Activated CD4-positive, alpha-beta T cell treated with anti-CD3 and anti-CD28 coated beads, Interleukin-10, Interleukin-2, amounts not matched to agents 100 ng/mL and 50 ng/mL, durations not matched to agents 16 hours and 8 hours (primary cell): ENCODE data around the gene PRKCG.

Experiments
- DNase-seq: peaks from one replicate; pipeline ENCODE4 v3.0.0-alpha.2; 2020

The PRKCG gene

DNA sequence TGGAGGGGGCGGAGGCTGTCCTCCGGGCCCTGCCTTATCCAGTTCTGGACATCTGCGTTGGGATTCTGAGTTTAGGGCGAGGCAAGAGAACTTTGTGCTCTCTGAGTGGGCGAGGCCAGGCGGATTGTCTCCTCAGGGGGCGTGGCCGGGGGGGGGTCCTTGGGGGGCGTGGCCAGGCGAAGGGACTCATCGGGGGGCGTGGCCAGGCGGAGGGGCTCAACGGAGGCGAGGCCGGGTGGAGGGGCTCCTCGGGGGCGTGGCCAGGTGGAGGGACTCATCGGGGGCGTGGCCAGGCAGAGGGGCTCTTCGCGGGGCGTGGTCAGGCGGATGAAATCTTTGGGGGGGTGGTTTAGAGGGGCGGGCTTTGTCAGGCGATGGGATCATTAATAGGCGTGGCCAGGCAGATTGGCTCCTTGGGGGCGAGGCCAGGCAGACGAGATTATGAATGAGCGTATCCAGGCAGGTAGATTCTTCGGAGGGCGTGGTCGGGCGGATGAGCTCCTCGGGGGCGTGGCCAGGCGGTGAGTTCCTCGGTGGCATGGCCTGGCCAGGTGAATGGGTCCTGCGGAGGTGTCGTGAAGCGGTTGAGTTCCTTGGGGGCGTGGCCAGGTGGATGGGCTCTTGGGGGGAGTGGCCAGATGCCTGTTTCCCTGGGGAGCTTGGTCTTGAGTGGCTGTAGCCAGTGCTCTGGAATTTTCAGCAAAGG, 16.8 kb downstream of the PRKCG start:
- DNase-seq, result no peak

DNA sequence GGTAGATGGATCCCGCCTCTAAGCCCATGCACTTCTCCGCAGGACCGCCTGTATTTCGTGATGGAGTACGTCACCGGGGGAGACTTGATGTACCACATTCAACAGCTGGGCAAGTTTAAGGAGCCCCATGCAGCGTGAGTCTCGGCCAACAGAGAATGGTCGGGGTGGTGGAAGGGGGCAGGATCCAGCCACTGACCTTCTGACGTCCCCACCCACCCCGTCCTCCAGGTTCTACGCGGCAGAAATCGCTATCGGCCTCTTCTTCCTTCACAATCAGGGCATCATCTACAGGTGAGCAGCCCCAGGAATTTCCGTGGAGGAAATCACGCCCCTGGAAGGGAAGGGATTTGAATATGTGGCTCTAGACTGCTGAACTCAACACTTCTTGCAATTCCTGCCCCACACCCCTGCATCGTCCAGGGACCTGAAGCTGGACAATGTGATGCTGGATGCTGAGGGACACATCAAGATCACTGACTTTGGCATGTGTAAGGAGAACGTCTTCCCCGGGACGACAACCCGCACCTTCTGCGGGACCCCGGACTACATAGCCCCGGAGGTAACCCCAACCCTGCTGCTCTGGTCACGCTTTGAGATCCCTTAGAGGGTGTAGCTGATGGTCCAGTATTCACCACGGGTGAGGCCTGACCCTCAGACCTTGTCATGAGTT, 18.3 kb downstream of the PRKCG start:
- no peak for DNase-seq

DNA sequence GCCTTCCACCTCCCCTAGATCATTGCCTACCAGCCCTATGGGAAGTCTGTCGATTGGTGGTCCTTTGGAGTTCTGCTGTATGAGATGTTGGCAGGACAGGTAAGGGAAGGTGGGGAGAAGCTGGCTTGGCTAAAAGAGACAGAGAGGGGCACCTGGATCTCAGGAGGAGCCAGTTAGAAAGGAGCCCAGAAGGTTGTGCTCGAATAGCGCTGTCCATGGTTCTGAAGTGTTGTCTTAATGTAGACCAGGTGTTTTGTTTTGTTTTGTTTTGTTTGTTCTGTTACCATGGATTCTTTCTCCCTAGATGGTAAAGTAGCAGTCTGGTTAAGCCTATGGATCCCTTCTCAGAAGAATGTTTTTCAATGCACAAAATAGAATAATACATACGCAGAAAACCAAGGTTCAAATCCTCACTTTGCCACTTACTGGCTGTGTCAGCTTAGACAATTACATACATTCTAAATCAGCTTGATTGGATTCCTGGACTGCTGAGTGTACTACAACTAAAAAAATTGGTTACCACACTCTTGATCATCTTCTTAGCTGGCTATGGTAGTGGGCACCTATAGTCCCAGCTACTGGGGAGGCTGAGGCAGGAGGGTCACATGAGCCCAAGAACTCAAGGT, 21.2 kb downstream of the PRKCG start:
- peak; percentile 38 for DNase-seq

DNA sequence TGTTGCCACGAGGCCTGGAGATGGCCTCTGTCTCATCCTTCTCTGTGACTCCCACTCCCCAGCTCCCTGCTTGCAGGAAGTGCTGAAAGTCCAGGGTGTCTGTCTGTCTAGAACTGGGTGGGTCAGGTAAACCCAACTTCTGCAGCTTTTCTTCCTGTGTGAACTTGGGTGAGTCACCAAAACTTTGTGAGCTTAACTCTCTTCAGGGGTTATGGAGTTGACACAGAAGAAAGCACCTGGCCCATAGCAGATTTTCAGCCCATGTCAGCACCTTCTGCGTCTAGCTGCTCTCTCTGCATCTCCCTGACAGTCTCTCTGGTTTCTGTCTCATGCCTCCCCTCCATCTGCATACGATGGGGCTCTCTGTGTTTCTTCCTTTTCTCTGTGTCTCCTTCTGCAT, 22.9 kb downstream of the PRKCG start:
- no peak for DNase-seq

DNA sequence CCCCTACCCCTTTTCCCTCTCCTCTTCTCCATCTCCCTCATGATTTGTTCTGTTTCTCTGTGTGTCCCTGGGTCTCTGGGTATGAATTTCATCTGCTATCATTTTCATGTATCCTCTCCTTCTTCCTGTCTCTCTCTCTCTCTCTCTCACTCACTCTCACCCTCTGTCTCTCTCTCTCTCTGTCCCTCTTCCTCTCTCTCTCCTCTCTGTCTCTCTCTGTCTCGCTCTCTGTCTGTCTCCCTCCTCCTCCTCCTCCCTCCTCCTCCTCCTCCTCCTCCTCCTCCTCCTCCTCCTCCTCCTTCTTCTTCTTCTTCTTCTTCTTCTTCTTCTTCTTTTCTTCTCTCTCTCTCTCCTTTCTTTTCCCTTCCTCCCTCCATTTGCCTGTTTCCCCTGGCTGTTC, 23.8 kb downstream of the PRKCG start:
- no peak for DNase-seq

DNA sequence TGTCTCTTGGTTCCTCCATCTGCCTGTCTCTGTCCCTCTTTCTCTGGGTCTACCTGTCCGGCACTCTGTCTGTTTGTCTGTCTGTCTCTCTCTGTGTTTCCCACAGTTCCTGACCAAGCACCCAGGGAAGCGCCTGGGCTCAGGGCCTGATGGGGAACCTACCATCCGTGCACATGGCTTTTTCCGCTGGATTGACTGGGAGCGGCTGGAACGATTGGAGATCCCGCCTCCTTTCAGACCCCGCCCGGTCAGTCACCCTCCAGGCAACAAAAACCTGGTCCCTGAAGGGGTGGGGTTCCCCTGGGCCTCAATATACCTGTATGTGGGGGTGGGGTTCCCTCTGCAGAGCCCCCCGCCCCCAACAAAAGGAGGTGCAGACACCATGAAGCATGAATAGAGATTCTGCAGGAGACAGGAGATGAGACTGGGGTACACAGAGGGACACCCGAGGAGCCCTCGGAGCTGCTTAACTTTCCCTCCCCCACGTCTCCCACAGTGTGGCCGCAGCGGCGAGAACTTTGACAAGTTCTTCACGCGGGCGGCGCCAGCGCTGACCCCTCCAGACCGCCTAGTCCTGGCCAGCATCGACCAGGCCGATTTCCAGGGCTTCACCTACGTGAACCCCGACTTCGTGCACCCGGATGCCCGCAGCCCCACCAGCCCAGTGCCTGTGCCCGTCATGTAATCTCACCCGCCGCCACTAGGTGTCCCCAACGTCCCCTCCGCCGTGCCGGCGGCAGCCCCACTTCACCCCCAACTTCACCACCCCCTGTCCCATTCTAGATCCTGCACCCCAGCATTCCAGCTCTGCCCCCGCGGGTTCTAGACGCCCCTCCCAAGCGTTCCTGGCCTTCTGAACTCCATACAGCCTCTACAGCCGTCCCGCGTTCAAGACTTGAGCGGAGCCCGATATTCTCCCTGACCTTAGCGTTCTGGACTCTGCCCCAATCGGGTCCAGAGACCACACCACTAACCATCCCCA, 24.5 kb downstream of the PRKCG start:
- peak; percentile 68 for DNase-seq

DNA sequence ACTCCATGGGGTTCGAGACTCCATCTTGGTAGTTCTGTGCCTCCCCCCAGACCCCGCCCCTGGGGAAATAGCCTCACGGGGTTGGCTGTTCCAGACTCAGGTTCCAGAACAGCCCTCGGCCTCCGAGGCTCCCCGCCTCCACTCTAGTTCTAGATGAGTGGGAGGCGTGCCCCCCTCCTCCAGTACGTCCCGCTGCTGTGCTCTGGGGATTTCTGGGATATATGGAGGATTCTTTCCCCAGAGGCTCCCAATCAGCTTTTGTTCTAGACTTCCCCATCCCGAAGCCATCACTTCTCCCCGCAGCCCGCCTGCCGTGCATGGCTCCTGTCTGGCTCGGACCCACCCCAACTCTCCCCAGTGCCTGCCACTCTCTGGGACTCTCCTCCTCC, 25.2 kb downstream of the PRKCG start:
- DNase-seq, result no peak

DNA sequence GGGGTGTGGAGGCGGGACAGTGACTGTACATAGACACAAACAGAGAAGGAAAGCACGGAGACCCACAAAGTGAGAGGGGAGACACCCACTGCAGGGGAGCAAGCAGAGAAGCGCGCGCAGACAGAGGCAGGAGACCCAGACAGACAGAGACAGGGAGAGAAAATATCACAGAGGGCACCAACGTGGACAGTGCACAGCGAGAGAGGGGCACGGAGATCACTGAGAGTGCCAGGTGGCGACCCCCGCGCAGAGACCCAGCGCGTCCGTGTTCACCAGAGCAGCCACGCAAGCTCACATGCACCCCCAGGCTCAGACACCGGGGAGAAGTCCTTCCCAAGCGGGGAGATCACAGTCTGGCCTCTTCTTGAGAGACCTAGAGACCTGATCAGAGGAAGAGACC, 25.7 kb downstream of the PRKCG start:
- DNase-seq, result no peak

DNA sequence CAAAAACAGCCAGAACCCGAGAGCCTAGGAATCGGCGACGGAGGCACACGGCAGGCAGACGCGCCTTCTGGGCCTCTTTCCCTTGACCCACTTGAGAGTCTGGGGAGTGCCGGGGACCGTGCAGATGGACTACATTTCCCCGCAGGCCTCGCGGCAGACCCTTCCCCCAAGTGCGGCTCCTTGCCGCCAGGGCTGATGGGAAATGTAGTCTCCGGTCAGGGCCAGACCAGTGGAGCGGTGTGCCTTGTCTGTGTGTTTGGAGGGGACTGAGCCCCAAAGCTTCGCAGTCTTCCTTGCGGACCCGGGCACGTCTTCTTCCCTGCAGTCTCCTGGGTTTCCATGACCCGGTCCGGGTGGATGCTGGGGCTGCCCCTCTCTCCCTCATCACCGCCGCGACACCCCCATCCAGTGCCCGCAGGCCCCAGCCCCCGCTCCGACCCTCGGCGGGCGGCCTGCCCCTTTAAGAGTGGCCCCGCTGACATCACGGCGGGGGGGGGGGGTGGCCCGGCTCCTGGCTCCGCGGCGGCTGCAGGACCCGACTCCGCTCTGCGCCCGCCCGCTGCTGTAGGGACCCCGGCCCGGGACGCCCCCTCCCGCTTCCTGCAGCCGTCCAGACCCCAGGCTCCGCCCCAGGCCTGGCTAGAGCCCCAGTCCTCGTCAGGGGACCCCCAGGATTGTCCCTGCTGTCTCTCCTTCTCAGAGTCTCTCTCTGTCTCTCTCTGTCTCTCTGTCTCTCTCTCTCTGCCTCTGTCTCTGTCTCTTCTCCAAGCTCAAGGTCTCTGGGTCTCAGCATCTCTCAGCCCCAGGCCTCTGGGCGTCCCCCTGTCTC, 26.3 kb downstream of the PRKCG start:
- peak; percentile 79 for DNase-seq

DNA sequence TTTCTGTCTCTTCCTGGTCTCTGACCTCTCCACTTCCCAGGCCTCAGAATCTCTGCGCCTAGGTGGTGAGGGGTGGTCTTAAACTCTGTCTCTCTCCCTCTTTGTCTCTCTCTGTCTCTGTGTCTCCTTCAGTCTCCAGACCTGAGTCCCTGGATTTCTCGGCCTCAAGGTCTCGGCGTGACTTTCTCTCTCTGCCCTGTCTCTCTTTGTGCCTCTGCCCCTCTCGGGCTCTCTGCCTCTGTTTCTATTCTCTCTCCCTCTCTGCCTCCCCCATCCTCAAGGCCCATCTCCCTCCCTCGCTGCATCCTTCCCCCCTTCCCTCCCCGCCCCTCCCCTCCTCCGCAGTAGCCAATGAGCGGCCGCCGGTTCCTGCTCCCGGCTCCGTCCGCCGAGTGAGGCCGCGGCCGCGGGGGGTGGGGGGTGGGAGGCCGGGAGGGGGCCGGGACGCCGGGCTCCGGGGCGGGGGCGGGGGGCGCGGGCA, 27.0 kb downstream of the PRKCG start, which contains the start of gene CACNG7:
TSS of gene CACNG7 (plus strand) at position 344 of the 481 bp plus-strand sequence. CDS start 3,554 bp downstream, outside the sequence.
- no peak for DNase-seq

DNA sequence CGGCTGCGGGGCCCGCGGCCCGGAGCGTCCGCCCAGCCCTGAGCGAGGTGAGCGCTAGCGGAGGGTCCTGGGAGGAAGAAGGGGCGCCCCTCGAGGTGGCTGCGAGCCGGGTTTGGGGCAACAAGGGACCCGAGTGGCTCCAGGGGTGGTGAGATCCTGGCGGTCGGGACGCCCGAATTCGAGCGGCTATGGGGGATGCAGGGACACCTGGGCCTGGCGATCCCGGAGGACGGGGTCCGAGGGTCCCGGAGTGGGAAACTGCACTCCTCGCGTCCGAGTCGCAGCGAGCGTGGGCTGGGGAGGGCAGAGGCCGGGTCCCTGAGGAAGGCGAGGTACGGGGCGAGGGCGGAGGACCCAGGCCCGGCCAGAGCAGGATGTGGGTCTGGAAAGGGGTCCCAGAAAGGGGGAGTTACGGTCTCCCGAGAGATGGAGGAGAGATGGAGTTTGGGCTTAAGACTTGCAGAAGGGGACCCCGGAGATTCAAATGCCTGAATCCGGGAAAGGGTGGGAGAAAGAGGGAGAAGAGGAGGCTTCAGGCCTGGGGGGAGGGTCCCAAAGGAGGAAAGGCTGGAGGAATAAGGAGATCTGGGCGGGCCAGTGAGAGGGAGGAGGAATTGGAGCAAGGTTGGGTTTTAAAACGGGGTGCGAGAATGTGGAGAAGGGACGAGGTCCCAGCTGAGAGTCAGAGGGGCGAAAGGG, 27.6 kb downstream of the PRKCG start:
- DNase-seq, result no peak

DNA sequence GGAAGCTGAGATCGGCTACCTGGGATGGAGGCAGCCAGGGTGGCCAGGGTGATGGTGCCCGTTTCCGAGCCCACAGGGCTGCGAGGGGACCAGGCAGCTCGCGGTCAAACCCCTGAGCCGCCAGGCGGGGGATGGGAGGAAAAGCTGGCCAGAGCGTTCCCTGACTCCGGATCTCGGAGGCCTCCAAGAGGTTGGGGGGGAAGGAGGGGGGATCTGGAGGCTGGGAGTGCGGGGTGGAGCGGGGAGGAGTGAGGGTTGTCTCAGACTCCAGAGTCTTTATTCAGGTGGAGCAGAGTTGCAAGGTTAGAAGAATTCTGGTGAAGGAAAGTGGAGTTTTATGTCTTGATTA, 28.1 kb downstream of the PRKCG start:
- no peak for DNase-seq

DNA sequence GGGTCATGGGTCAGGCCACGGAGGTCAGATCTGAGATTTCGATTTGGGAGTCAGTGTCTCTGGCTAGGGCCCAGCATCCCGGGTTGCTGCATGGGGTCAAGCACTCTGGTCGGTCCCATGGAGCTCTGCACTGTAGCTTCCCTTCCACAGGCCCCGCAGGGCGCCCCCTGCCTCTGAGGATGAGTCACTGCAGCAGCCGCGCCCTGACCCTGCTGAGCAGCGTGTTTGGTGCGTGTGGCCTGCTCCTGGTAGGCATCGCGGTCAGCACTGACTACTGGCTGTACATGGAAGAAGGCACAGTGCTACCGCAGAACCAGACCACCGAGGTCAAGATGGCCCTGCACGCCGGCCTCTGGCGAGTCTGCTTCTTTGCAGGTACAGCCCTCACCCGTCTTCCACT, 30.7 kb downstream of the PRKCG start:
- DNase-seq, result peak; percentile 18

DNA sequence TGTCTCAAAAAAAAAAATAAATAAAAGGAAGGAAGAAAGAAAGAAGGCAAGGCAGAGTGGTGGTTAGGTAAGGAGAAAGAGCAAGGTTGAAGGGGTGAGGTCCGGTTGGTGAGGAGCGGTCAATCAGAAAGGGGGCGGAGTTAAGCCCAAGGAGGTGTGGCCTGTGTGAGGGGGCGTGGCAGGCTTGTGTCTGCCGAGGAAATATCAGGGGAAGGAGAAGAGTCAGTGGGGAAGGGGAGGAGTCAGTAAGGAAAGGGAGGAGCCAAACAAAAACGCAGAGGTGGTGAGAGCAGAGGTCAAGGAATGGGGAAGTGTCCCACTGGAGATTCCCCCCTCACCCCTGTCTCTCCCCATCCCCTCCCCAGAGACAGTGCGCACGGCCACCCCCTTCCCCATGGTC, 33.0 kb downstream of the PRKCG start:
- DNase-seq, result no peak

DNA sequence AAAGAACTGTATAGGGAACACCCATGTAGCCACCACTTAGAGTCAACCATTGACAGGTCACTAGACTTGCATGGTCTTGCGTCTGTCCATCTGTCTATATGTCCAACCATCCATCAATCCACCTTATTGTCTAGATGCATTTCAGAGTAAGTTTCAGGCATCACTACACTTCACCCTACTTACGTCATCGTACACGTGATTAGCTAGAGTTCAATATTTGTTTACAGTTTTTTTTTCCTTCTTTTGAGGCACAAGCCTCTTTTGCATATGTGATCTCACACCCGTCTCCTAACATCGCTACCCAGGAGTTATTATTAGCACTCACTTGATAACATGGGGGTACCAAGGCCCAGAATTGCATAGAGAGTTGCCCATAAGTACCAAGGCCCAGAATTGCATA, 34.0 kb downstream of the PRKCG start:
- no peak for DNase-seq

DNA sequence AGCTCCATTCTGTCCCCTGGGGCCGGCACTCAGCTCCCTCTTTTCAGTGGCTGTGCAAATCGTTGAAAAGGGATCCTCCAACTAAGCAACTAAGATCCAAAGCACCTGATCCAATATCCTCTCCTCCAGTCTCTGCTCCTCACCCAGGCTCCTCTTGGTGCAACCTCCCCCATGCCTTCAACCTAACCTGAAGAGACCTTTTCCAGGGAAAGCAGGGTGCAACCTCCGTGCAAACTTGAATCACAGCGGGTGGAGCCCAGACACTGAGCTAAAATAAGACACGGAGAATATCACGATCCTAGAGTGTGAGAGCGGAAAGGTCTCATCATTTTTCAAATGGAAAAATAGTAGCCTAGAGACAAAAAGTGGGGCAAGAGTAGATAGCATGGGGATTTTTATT, 35.4 kb downstream of the PRKCG start:
- DNase-seq, result no peak

DNA sequence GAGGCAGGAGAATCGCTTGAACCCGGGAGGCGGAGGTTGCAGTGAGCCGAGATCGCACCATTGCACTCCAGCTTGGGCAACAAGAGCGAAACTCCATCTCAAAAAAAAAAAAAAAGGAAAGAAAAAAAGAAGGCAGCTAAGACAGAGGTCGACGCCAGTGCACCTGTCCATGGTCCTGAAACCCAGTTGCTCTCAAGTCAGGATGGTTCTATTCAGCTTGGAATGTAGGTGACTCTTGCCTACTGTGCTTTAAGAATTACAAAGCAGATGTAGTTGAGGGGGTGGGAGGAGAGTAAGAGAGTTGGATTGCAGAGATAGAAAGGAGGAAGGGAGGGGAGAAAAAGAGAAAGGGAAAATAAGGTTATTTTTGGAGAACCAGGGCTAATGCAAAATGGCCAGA, 45.7 kb downstream of the PRKCG start:
- DNase-seq, result peak; percentile 21

DNA sequence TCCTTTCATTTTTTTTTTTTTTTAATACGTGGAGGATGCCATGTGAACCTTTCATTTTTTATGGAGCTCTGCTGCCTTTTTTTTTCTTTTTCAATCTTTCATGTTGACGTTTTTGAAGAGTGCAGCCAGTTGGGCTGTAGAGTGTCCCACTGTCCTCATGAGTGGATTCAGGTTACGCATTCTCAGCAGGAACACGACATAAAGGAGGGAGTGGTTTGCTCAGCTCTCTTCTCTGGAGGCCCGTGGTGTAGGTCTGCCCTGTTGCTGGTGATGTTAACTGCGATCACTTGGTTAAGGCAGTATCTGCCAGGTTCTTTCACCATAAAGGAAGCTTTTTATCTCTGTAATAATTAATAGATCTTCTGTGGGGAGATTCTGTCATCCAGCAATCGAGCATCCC, 54.0 kb downstream of the PRKCG start:
- no peak for DNase-seq

DNA sequence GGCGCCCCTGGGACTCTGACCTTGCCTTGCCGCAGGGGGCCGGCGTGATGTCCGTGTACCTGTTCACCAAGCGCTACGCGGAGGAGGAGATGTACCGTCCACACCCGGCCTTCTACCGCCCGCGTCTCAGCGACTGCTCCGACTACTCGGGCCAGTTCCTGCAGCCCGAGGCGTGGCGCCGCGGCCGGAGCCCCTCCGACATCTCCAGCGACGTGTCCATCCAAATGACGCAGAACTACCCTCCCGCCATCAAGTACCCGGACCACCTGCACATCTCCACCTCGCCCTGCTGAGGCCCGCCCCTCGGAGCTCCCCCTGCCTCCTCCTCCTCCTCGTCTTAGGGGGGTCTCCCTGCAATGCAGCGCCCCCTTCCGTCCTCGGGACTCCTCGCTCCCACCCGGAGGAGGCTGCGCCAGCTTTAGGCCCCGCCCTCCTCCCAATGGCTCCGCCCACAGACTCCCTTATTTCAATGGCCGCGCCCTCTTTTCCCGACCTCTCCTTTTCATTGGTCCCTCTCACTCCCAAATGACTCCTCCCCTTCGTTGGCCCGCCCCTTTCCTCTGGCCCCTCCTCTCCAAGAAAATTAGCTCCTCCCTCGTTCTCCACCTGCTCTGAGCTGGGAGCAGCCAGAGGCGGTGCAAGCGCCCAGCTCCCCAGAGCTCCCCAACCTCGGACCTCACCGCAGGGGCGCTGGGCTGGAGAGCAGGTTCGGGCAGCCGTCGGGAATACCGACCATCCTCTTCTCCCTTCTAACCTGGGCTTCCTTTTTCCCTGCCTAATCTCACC, 60.2 kb downstream of the PRKCG start:
- peak; percentile 7 for DNase-seq

DNA sequence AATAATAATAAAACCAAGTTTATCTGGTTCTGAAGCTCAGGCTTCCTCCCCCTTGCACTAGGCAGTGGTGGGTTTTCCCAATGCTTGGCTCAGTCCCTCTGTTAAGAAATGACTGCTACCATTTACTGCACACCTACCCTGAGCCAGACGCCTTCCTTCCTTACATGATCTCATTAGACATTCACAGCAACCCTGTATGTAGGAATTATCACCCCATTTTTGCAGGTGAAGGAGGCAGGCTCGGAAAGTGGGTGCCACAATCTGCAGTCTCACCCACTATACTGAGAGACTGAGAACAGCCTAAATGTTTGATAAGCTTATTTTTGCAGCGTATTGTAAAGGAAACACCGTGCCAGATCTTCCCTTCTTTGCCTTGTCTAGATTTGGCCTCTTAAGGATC, 62.4 kb downstream of the PRKCG start:
- no peak for DNase-seq

DNA sequence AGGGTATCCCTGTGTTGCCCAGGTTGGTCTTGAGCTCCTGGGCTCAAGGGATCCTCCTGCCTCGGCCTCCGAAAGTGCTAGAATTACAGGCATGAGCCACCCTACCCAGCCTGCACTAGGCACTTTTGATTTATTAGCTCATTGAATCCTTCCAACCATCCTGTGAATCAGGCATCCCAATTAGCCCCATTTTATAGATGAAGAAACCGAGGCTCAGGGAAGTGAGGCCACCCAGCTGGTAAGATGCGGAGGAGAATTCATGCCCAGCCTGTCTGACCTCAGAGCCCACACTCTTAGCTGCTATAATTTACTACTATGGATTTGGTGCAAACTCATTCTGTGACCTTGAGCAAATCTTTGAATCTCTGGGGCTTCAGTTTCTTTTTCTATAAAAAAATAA, 62.9 kb downstream of the PRKCG start:
- DNase-seq, result no peak
